ENCODE measurements around the gene ADAMTS1. TPM values are rescaled to one million over a fixed set of nuclear protein-coding genes. Genes with fewer than 3 reads are reported as not detected.

Gene ADAMTS1
- total RNA-seq, 1 donor from 2014 or later, result 27.2 TPM

DNA sequence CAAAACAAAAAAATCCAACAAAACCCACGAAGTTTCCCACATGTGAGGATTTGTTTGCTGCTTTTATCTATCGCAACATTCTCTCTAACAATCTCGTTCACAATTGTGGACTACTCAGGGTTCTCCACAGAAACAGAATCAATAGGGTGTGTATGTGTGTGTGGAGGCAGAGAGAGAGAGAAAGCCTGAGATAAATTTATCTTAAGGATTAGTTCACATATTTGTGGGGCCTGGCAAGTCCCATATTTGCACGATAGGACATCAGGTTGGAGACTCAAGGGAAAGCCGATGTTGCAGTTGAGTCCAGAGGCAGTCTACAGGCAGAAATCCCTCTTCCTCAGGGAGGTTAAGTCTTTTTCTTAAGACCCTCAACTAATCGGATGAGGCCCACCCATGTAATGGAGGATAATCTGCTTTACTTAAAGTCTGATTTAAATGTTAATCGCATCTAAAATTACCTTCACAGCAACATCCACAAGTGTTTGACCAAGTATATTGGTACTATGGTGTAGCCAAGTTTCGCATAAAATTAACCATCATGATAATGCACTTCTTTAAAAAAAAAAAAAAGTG is 31.7 kb downstream of the ADAMTS1 start:
- H3K9me3 Mint-ChIP-seq (ENCODE audit: low read depth), result no peaks in the 10 kb centered on the region
- DNase-seq (ENCODE audit: low spot score), result no peak
- H3K27ac Mint-ChIP-seq (ENCODE audit: unreplicated experiment), result no peak overlapping the region
- TF ChIP-seq, protein P1, sequence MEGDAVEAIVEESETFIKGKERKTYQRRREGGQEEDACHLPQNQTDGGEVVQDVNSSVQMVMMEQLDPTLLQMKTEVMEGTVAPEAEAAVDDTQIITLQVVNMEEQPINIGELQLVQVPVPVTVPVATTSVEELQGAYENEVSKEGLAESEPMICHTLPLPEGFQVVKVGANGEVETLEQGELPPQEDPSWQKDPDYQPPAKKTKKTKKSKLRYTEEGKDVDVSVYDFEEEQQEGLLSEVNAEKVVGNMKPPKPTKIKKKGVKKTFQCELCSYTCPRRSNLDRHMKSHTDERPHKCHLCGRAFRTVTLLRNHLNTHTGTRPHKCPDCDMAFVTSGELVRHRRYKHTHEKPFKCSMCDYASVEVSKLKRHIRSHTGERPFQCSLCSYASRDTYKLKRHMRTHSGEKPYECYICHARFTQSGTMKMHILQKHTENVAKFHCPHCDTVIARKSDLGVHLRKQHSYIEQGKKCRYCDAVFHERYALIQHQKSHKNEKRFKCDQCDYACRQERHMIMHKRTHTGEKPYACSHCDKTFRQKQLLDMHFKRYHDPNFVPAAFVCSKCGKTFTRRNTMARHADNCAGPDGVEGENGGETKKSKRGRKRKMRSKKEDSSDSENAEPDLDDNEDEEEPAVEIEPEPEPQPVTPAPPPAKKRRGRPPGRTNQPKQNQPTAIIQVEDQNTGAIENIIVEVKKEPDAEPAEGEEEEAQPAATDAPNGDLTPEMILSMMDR (IDR thresholded peaks at IDR 0.05), result no peak
- no peak overlapping the region for H3K4me3 Mint-ChIP-seq (ENCODE audit: unreplicated experiment)
- no peaks in the 10 kb centered on the region for H3K36me3 Mint-ChIP-seq (ENCODE audit: low read depth)
- no peaks in the 10 kb centered on the region for H3K27me3 Mint-ChIP-seq (ENCODE audit: low read depth)
- H3K4me1 Mint-ChIP-seq (ENCODE audit: low read depth), result peaks cover 15% of the 10 kb centered on the region

DNA sequence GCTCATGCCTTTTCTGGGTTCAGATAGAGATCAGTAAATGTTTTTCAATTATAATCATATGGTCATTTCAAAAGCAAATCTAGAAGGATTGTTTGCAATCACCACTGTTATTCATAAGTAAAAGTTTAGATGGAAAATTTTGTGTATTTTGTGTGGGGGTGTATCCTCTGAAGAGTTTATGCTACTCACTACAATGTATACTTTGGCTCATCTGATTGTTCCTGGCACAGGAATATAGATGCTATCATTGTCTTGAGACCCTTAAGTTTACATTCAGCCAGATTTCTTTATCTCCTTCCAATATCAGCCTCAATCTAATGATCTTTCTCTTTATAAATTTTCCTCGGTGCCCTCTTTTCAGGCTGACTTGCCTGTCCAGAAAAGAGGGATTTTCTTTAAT is 33.0 kb downstream of the ADAMTS1 start:
- H3K36me3 Mint-ChIP-seq (ENCODE audit: low read depth), result no peaks in the 10 kb centered on the region
- no peak for DNase-seq (ENCODE audit: low spot score)

DNA sequence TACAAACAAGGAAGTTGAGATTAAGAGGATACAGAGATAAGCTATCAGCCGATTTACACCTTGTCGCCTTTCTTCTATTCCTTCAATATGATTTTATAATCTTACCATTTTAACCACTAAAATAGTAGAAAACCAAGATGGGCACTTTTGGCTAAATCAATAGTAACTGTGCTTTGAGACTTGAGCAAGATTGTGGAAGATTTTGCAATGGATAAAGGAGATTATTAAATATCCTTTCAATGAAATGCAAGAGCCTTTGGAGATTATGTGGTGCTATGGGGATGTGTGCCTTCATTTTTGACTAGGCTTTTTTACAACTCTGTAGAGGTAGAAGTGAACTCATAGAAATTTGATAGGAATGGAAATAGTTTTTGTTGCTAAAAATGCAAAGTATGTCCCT is 33.7 kb downstream of the ADAMTS1 start:
- H3K4me3 Mint-ChIP-seq (ENCODE audit: unreplicated experiment), result no peak overlapping the region
- H3K36me3 Mint-ChIP-seq (ENCODE audit: low read depth), result no peaks in the 10 kb centered on the region
- peaks cover 15% of the 10 kb centered on the region for H3K4me1 Mint-ChIP-seq (ENCODE audit: low read depth)
- no peak overlapping the region for H3K27ac Mint-ChIP-seq (ENCODE audit: unreplicated experiment)
- H3K27me3 Mint-ChIP-seq (ENCODE audit: low read depth), result no peaks in the 10 kb centered on the region
- no peaks in the 10 kb centered on the region for H3K9me3 Mint-ChIP-seq (ENCODE audit: low read depth)
- no peak for DNase-seq (ENCODE audit: low spot score)
- TF ChIP-seq, protein P1 (IDR thresholded peaks at IDR 0.05), result no peak

More for the DNA sequence above, 33.0 kb downstream of the ADAMTS1 start:
- TF ChIP-seq, protein P1 (IDR thresholded peaks at IDR 0.05), result no peak
- no peak overlapping the region for H3K27ac Mint-ChIP-seq (ENCODE audit: unreplicated experiment)
- H3K4me3 Mint-ChIP-seq (ENCODE audit: unreplicated experiment), result no peak overlapping the region
- H3K4me1 Mint-ChIP-seq (ENCODE audit: low read depth), result peaks cover 15% of the 10 kb centered on the region
- no peaks in the 10 kb centered on the region for H3K9me3 Mint-ChIP-seq (ENCODE audit: low read depth)
- H3K27me3 Mint-ChIP-seq (ENCODE audit: low read depth), result no peaks in the 10 kb centered on the region

DNA sequence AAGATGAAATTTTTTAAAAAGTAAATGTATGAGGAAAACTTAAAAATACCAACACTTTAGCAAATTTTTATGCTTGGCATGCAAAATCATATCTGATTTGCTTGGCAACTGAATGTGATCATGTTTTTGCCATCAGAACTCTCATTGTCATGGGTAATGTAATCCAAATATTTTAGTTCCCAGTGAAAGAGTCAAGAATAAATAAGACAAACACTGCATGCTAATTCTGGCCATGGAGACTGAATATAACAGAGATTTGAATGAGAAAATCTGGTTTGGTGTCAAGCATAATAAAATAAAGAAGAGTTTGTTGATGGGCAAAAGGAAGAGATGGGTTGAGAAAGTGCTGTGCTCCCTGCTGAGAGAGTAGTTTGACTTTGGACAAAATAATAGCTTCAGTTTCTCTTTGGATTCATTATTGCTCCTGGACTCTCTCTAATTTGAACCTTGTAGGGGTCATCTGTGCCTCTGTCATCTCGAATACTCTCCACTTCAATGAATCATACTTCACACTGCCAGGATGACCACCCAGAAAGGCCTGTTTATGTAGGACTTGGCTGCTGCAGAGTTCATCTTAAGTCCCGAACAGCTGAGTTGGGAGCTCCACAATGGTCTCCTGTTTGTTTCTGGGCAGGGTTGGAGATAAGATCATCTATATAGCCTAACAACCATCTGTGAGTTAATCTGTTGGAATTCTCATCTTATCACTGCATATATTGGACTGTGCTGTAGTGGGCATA is 34.4 kb downstream of the ADAMTS1 start:
- Mint-ChIP-seq H3K36me3 (ENCODE audit: low read depth) (no peaks in the 10 kb centered on the region), H3K9me3 (ENCODE audit: low read depth) (no peaks in the 10 kb centered on the region), H3K27me3 (ENCODE audit: low read depth) (no peaks in the 10 kb centered on the region), H3K4me1 (ENCODE audit: low read depth) (peaks cover 15% of the 10 kb centered on the region), H3K4me3 (ENCODE audit: unreplicated experiment) (no peak overlapping the region), H3K27ac (ENCODE audit: unreplicated experiment) (no peak overlapping the region)
- TF ChIP-seq, protein P1 (IDR thresholded peaks at IDR 0.05), result no peak
- DNase-seq (ENCODE audit: low spot score), result no peak

DNA sequence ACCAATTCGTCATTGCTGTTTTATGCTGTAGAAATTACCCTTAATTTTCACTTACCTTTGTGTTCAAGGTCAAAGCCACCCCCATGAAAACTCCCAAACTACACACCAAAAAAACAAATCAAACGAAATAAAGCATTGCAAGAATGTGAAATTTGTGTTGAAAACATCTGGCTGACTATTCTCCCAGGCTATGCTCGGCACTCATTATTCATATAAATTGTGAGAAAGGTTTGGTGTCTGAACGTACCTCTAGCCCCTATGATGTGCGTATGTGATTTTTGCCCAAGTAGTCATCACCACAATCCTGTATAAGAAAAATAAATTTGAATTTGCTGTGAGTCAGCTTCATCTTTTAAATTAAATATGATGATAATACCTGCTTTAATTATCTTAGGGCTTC is 34.9 kb downstream of the ADAMTS1 start:
- no peak overlapping the region for H3K27ac Mint-ChIP-seq (ENCODE audit: unreplicated experiment)
- TF ChIP-seq, protein P1 (IDR thresholded peaks at IDR 0.05), result no peak
- no peak overlapping the region for H3K4me3 Mint-ChIP-seq (ENCODE audit: unreplicated experiment)
- no peak for DNase-seq (ENCODE audit: low spot score)
- no peaks in the 10 kb centered on the region for H3K36me3 Mint-ChIP-seq (ENCODE audit: low read depth)
- H3K27me3 Mint-ChIP-seq (ENCODE audit: low read depth), result no peaks in the 10 kb centered on the region
- peaks cover 11% of the 10 kb centered on the region for H3K4me1 Mint-ChIP-seq (ENCODE audit: low read depth)
- no peaks in the 10 kb centered on the region for H3K9me3 Mint-ChIP-seq (ENCODE audit: low read depth)

All from chondrocyte (in vitro differentiated cells).